ENCODE data around the gene ADAMTS13.

DNA sequence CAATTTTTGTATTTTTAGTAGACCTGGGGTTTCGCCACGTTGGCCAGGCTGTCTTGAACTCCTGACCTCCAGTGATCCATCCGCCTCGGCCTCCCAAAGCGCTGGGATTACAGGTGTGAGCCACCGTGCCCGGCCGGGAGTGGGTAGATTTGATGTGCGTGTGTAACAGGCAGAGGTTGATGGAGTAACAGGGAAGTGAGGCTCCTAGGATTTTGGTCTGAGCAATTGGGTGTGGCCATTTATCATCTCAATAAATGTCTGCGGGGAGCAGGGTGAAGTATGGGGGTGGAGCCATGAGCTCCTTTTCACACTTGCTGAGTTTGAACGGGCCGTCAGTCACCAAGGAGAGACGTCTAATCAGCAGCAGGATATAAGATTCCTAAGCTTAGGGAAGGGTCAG lies 3.2 kb upstream of the ADAMTS13 start:
- TF ChIP-seq, protein P1, sequence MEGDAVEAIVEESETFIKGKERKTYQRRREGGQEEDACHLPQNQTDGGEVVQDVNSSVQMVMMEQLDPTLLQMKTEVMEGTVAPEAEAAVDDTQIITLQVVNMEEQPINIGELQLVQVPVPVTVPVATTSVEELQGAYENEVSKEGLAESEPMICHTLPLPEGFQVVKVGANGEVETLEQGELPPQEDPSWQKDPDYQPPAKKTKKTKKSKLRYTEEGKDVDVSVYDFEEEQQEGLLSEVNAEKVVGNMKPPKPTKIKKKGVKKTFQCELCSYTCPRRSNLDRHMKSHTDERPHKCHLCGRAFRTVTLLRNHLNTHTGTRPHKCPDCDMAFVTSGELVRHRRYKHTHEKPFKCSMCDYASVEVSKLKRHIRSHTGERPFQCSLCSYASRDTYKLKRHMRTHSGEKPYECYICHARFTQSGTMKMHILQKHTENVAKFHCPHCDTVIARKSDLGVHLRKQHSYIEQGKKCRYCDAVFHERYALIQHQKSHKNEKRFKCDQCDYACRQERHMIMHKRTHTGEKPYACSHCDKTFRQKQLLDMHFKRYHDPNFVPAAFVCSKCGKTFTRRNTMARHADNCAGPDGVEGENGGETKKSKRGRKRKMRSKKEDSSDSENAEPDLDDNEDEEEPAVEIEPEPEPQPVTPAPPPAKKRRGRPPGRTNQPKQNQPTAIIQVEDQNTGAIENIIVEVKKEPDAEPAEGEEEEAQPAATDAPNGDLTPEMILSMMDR (IDR thresholded peaks at IDR 0.05): no peak
- TF ChIP-seq EZH2 (IDR thresholded peaks at IDR 0.05): no peak
